Fibroblast of lung (primary cell): ENCODE results near the gene ZYG11B.

Experiments
- CTCF ChIP-seq, 2 donors: IDR thresholded peaks in 1 of 2; conservative IDR thresholded peaks in 1 of 2; 1 replicate in 1 of 2; 2 replicates in 1 of 2; pipeline ENCODE4 v1.5.1; 2011 to 2012; ENCODE audit warnings: low read length in 2 of 2, control low read depth in 1 of 2, inconsistent platforms in 1 of 2, low read depth in 1 of 2, mild to moderate bottlenecking in 1 of 2
- EZH2 ChIP-seq: IDR thresholded peaks from 2 replicates; pipeline ENCODE4 v1.5.1; 2012; ENCODE audit warnings: low read length, control low read depth, mild to moderate bottlenecking; ENCODE audit errors: missing control alignments

DNA sequence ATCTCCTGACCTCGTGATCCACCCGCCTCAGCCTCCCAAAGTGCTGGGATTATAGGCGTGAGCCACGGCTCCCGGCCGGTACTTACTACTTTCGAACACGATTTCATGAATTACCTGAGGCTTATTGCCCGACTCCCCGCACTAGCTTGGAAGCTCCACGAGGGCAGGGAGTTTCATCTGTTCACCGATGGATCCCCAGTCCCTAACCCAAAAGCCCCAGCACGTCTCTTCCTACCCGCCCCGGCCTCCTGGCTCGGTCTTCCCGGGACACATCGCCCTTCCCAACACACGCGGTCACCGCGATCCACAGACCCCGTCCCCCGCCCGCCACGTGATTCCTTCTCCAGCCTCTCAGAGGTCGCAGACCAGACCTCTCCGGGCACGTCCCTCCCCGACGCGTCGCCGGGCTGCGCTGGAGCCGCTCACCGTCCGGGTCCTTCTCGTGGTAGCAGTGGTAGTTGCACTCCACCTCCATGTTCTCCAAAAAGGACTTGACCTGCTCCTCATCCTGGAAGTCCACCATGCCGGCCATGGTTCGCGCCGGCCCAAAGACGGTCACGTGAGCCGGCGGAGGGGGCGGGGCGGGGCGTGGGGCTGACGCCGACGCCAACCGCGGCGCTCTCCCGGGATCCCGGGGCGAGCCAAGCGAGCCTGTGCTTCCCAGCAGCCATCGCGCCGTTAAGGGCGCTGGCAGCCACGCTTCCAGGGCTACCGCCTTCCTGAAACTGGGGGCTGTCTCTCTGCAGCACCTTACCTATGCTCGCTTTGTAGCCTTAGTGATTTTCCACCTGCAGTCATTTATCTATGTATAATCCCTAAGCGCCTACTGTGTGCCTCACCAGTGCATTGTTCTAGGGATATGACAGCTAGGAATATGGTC, 28.2 kb upstream of the ZYG11B start, which contains the start of gene COA7:
- no peak for TF ChIP-seq CTCF (conservative IDR thresholded peaks at IDR 0.05 in 1 of 2, IDR thresholded peaks at IDR 0.05 in 1 of 2; ENCODE audit: low read depth in 1 of 2, low read length in 2 of 2)
- TF ChIP-seq EZH2: no peak
